Measurements from ENCODE around the gene RPS19.

Gene RPS19

GRCh38 chr19:41915021-41915775, 55.1 kb downstream of the RPS19 start:
- DNase-seq, result no peak

DNA sequence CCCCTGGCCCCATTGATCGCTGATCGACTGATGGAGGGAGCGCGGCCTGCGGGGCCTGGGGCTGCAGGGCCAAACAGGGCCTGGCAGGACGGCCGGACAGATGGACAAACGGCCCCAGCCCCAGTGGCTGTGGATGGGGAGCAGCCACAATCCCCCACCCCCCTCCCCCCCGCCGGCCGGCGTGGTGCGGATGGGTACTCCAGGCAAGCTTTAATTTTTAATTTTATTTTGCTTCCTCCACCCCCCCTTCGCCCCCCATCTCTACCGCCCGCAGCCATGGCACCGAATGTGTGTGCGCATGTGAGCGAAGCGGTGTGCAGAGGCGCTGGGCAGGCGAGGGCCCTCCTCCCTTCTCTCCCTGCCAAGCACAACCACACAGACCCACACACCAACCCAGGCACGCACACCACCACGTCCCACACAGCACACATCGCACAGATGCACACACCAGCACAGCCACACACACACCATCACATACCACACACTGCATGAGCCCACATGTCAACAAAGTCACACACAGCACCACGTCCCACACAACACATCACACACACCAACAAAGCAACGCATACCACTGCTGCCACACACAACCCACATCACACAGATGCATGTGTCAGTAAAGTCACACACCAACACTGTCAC, 55.8 kb downstream of the RPS19 start:
- DNase-seq, result no peak

- no peak for DNase-seq
These were observed 57.6 kb downstream of the RPS19 start for GRCh38 chr19:41917676-41918075.

GRCh38 chr19:41918095-41918494, 58.0 kb downstream of the RPS19 start:
- no peak for DNase-seq

DNA sequence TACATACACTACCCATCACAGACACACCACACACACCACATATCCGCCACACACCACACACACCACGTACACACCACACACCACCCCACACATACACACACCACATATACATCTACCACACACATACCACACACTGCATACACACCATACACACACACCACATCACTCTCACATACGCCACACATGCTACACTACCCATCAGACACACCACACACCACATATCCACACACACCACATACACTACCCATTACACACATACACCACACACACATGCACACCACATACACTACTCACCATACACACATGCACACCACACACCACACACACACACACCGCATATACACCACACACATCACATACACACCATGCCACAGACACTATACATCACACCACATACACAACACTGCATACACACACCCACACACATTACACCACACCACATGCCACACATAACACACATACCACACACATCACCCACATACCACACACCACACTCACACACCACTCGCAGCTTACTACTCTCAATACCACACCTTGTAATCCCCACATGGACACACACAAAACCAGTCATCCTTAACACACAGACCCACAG, 58.7 kb downstream of the RPS19 start:
- DNase-seq, result no peak

DNA sequence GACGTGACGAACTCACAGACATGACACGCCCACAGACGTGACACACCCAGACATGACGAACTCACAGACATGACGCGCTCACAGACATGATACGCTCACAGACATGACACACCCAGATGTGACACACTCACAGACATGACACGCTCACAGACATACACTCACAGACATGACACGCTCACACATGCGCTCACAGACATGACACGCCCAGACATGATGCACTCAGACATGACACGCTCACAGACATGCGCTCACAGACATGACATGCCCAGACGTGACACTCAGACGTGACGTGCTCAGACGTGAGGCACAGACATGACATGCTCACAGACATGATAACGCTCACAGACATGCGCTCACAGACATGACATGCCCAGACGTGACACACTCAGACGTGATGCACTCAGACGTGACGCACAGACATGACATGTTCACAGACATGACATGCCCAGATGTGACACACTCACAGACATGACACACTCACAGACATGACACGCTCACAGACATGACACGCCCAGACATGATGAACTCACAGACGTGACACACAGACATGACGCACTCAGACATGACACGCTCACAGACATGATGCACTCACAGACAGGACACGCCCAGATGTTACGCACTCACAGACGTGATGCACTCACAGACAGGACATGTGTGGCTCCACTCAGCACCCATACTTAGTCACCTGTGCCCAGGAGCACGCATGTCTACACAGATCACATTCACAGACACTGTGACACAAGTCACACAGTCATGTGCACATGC, 60.1 kb downstream of the RPS19 start:
- no peak for DNase-seq

GRCh38 chr19:41920882-41921576, 61.0 kb downstream of the RPS19 start:
- no peak for DNase-seq

DNA sequence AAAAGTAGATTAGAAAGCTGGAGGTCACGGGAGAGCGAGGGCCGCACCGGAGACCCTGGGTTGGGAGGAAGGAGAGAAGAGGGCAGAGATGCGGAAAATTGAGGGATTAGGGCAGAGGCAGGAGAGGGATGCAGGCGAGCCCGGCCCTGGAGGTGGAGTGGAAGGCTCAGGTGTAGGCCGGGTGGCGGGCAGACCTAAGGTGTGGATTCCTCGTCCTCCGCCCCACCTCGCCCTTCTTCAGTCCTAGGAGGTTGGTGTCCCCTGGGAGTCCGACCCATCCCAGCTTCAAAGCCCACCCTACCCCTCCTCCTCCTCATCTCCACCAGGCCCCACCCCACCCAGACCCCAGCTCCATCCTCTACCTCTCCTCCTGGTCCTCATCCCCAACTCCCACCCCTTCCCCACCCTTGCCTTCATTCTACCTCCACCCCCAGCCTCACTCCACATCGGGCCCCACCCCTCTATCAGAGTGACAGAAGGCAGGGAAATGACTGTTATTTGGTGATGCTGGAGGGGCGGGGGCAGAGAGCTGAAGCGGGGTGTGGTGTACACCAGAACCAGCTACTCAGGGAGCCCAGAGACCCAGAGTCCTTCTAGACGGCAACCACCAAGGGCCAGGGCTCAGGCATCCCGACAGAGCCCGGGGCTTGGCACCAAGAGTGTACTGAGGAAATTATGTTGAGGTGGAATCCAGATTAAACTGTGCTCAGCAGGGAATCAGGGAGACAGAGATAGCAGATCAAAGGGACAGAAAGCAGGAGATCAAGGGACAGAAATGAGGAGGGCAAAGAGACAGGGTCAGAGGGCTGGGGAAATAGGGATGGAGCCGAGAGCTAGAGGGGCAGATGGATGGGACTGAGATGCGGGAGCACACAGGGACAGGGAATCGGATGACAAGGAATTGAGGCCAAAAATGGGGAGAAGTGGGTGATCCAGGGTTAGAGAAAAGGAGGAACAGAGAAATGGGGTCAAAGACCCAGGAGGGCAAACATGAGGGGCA, 61.8 kb downstream of the RPS19 start:
- DNase-seq, result no peak

Data from C1 segment of cervical spinal cord (tissue), 14 donors.